GM21619 (cell line): ENCODE data around the gene OR52N5.

Experiments
- ATAC-seq: cut with Tn5 transposase; IDR thresholded peaks from one replicate; pipeline ENCODE4 v1.9.1; 2021; ENCODE audit not compliant: unreplicated experiment

OR52N5 gene

DNA sequence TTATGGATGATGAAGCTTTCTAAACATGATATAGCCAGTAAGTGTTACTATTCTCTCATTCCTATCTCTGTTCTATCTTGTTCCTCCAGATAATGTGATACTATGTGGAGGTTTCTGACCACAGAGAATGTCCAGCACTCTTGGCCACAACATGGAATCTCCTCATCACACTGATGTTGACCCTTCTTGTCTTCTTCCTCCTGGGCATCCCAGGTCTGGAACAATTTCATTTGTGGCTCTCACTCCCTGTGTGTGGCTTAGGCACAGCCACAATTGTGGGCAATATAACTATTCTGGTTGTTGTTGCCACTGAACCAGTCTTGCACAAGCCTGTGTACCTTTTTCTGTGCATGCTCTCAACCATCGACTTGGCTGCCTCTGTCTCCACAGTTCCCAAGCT is 56.8 kb downstream of the OR52N5 start:
- ATAC-seq, result no peak
